Measurements from ENCODE around the gene VPREB1.
"Not testable (repeated sequence)": the region's sequence is repeated elsewhere in the genome, so short reads cannot be mapped to it uniquely, and the experiment has no call there.

VPREB1 gene

GRCh38 chr22:22245935-22246525 is 1.4 kb downstream of the VPREB1 start:
- DNase-seq (ENCODE audit: low read depth in 2 of 2), result no peak

- DNase-seq (ENCODE audit: low read depth in 2 of 2), result no peak
Observed at GRCh38 chr22:22246706-22247105, 2.1 kb downstream of the VPREB1 start.

- DNase-seq (ENCODE audit: low read depth in 2 of 2), result no peak
Observed at GRCh38 chr22:22248878-22249277, 4.3 kb downstream of the VPREB1 start.

GRCh38 chr22:22250651-22251050 is 6.1 kb downstream of the VPREB1 start:
- not testable (repeated sequence) for DNase-seq (ENCODE audit: low read depth in 2 of 2)

- not testable (repeated sequence) for DNase-seq (ENCODE audit: low read depth in 2 of 2)
Observed at GRCh38 chr22:22256133-22256532, 11.5 kb downstream of the VPREB1 start.

- DNase-seq (ENCODE audit: low read depth in 2 of 2), result not testable (repeated sequence)
Observed at GRCh38 chr22:22258597-22259415, 14.2 kb downstream of the VPREB1 start.

- DNase-seq (ENCODE audit: low read depth in 2 of 2), result not testable (repeated sequence)
Observed at GRCh38 chr22:22260169-22260568, 15.6 kb downstream of the VPREB1 start.

GRCh38 chr22:22260586-22260985 is 16.0 kb downstream of the VPREB1 start:
- not testable (repeated sequence) for DNase-seq (ENCODE audit: low read depth in 2 of 2)

- DNase-seq (ENCODE audit: low read depth in 2 of 2), result not testable (repeated sequence)
Observed at GRCh38 chr22:22262332-22263074, 17.9 kb downstream of the VPREB1 start.

GRCh38 chr22:22263823-22264222 is 19.2 kb downstream of the VPREB1 start:
- DNase-seq (ENCODE audit: low read depth in 2 of 2), result not testable (repeated sequence)

- not testable (repeated sequence) for DNase-seq (ENCODE audit: low read depth in 2 of 2)
Observed at GRCh38 chr22:22270036-22270676, 25.6 kb downstream of the VPREB1 start.

- DNase-seq (ENCODE audit: low read depth in 2 of 2), result not testable (repeated sequence)
Observed at GRCh38 chr22:22277423-22277822, 32.8 kb downstream of the VPREB1 start.

- not testable (repeated sequence) for DNase-seq (ENCODE audit: low read depth in 2 of 2)
Observed at GRCh38 chr22:22284962-22285756, 40.6 kb downstream of the VPREB1 start.

GRCh38 chr22:22286390-22287105 is 42.0 kb downstream of the VPREB1 start:
- DNase-seq (ENCODE audit: low read depth in 2 of 2), result not testable (repeated sequence)

GRCh38 chr22:22287106-22287626 is 42.6 kb downstream of the VPREB1 start:
- DNase-seq (ENCODE audit: low read depth in 2 of 2), result not testable (repeated sequence)

- not testable (repeated sequence) for DNase-seq (ENCODE audit: low read depth in 2 of 2)
Observed at GRCh38 chr22:22289666-22290065, 45.1 kb downstream of the VPREB1 start.

- DNase-seq (ENCODE audit: low read depth in 2 of 2), result not testable (repeated sequence)
Observed at GRCh38 chr22:22291129-22291806, 46.7 kb downstream of the VPREB1 start.

GRCh38 chr22:22292656-22293055 is 48.1 kb downstream of the VPREB1 start:
- not testable (repeated sequence) for DNase-seq (ENCODE audit: low read depth in 2 of 2)

- not testable (repeated sequence) for DNase-seq (ENCODE audit: low read depth in 2 of 2)
Observed at GRCh38 chr22:22293436-22293835, 48.9 kb downstream of the VPREB1 start.
